HUES48 (cell line): Measurements from ENCODE around the gene BOLA2B.
"Not testable (repeated sequence)": the region's sequence is repeated elsewhere in the genome, so short reads cannot be mapped to it uniquely, and the experiment has no call there.

ENCODE experiments used
- H3K27ac ChIP-seq: one replicate; pipeline ENCODE4 v1.7.0; 2013; ENCODE audit warnings: low read depth, low read length, inconsistent platforms
- H3K27me3 ChIP-seq: 2 replicates; pipeline ENCODE4 v1.6.1; 2013; ENCODE audit warnings: mild to moderate bottlenecking, low read length; ENCODE audit not compliant: control insufficient read depth, insufficient read depth
- H3K36me3 ChIP-seq: 2 replicates; pipeline ENCODE4 v1.6.1; 2013; ENCODE audit warnings: low read length; ENCODE audit not compliant: control insufficient read depth, insufficient read depth
- H3K4me1 ChIP-seq: 2 replicates; pipeline ENCODE4 v1.6.1; 2013; ENCODE audit warnings: mild to moderate bottlenecking, low read length; ENCODE audit not compliant: control insufficient read depth, insufficient read depth
- H3K4me3 ChIP-seq: 2 replicates; pipeline ENCODE4 v1.5.1; 2013; ENCODE audit warnings: mild to moderate bottlenecking, low read depth, low read length
- H3K9ac ChIP-seq: 2 replicates; pipeline ENCODE4 v1.6.1; 2013; ENCODE audit warnings: mild to moderate bottlenecking, low read depth, low read length, moderate library complexity
- H3K9me3 ChIP-seq: 2 replicates; pipeline ENCODE4 v1.6.1; 2013; ENCODE audit warnings: low read length; ENCODE audit not compliant: control insufficient read depth, insufficient read depth

The BOLA2B gene

DNA sequence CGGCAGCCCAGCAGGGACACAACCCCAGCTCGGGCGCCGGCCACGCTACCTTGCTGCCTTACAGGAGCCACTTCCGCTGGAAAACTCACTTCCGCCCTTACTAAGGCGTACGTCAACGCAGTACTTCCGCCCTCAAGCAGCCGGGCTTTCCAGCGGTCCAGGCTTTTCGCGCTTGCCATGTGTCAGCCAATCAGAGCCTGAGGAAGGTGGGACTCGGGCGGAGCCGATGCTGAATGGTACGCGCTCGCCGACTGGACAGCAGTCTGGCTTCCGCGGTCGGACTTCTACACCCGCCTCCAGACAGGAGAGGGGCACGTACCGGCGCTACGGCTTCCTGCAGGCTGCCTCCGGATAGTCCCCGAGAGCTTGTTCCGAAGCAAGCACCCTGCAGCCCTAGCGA, at the start of gene BOLA2B, which contains the start of gene SLX1A:
BOLA2B (minus strand) TSS at position 52 of the 400 bp plus-strand sequence. CDS start 71 bp downstream, outside the sequence.
SLX1A (plus strand) TSS at position 261 of the 400 bp plus-strand sequence. CDS start 210 bp downstream, outside the sequence.
- not testable (repeated sequence) for H3K27me3 ChIP-seq, H3K4me1 ChIP-seq, H3K9ac ChIP-seq, H3K36me3 ChIP-seq, H3K9me3 ChIP-seq, H3K27ac ChIP-seq
- H3K4me3 ChIP-seq = peak within 1 kb of the TSS; percentile 49; the same call in 1 of the 2 replicates

DNA sequence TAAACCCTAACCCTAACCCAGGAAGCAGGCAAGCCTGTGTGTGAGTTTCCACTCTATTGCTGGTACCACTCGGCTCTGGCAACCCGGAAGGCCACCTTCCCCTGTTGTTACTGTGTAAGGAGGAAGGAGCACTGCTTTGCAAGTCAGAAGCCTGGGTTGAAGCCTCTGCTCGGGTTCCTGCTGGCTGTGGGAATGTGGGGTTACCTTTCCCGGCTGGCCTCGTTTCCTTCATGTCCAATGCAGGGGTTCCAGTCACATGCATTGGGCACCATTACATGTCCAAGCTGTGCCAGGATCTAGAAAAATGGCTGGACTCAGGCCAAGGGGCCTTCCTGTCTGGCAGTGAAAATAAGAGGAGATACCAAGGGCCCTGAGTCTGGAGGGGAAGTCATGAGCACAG, 23.6 kb upstream of the BOLA2B start:
- H3K9me3 ChIP-seq, H3K36me3 ChIP-seq: not testable (repeated sequence)

DNA sequence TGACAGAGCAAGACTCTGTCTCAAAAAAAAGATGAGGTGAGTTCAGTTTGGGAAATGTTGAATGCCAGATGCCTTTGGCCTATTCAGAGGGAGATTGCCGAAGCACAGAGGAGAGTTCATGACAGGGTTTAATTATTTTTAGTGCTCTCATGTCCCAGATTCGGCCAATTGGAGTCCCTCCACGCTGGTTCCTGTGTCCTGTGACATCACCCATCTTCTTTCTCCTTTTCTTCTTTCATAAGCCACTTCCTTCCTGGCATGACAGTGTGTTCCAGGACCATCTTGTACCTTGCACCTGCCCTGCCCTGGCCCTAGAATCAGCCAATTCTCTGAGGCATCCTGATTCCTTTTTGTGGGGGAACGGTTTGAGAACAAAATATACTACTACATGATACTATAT, 17.9 kb upstream of the BOLA2B start:
- H3K4me1 ChIP-seq, H3K4me3 ChIP-seq, H3K9me3 ChIP-seq, H3K27me3 ChIP-seq, H3K36me3 ChIP-seq, H3K9ac ChIP-seq, H3K27ac ChIP-seq: not testable (repeated sequence)

More for the DNA sequence above, 23.6 kb upstream of the BOLA2B start:
- not testable (repeated sequence) for H3K27ac ChIP-seq, H3K4me1 ChIP-seq, H3K4me3 ChIP-seq, H3K9ac ChIP-seq, H3K27me3 ChIP-seq

DNA sequence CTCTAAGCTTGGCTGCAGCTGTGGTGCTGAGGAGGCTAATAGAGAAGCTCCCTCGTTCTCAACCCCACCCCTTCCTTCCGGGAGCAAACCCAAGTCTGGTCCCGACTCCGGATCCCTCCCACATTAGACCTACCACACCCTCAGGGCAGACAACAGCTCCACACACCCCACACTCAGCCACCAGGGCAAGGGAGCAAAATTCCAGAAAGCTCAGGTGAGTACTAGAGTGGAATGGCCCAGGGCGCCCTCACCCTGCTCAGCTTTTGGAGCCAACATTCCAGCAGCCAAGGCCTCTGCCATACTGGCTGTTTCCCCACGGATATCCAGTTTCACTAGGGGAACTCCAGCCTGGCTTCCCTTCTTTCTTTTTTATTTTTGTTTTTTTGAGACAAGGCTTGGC, 15.6 kb upstream of the BOLA2B start:
- H3K27me3 ChIP-seq, H3K9ac ChIP-seq, H3K4me1 ChIP-seq, H3K9me3 ChIP-seq, H3K36me3 ChIP-seq, H3K27ac ChIP-seq, H3K4me3 ChIP-seq: not testable (repeated sequence)

DNA sequence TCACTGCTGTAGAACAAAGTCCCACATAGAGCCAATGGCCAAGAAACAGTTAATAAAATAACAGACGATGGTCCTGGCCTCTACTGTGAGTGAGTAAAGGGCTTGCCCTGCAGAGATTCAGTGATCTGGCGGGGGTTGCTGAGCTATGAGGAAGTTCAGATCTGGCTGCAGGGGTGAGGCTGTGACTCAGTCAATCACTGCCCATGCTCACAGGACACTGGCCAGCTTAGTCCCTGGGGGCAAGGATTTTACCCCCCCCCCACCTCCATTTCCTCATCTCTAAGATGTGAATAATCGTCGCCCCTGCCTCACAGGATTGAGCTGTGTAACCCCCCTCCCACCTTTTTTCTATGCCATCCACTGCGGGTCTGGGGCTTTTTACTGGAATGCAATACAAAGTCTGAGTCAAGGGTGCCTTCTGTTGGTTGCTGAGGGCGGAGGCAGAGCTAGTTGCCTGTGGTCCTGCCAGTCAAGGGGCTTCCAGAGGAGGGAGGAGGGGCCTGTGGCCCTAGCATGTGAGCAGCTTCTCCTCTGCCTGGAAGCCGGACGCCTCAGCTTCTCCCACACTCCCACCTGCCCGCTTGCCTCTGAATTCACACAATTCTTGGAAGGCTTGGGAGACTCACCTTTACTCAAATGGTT, 13.7 kb upstream of the BOLA2B start:
- not testable (repeated sequence) for H3K27me3 ChIP-seq, H3K36me3 ChIP-seq, H3K9me3 ChIP-seq, H3K27ac ChIP-seq, H3K9ac ChIP-seq, H3K4me1 ChIP-seq, H3K4me3 ChIP-seq

DNA sequence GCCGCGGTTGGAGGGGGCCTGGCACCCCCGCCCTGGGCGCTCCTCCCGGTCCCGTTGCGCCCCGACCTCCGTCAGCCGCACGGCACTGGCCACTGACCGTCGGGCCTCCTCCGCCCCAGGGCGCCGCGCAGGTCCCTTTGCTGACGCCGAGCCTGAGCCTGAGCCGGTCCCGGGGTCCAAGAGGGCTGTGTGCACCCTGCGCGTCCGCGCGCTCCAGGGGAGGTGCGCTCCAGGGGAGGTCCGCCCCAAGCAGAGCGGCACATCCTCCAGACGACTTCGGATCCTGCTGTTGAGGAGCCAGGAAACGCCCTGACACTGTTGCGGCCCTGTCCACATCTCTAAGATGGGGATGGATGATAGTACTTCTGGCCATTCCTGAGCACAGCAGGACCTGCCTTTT, 12.8 kb upstream of the BOLA2B start:
- H3K9me3 ChIP-seq, H3K9ac ChIP-seq, H3K27ac ChIP-seq, H3K27me3 ChIP-seq, H3K4me1 ChIP-seq, H3K36me3 ChIP-seq: not testable (repeated sequence)
- peak overlapping the region; percentile 47; the same call in 1 of the 2 replicates for H3K4me3 ChIP-seq

DNA sequence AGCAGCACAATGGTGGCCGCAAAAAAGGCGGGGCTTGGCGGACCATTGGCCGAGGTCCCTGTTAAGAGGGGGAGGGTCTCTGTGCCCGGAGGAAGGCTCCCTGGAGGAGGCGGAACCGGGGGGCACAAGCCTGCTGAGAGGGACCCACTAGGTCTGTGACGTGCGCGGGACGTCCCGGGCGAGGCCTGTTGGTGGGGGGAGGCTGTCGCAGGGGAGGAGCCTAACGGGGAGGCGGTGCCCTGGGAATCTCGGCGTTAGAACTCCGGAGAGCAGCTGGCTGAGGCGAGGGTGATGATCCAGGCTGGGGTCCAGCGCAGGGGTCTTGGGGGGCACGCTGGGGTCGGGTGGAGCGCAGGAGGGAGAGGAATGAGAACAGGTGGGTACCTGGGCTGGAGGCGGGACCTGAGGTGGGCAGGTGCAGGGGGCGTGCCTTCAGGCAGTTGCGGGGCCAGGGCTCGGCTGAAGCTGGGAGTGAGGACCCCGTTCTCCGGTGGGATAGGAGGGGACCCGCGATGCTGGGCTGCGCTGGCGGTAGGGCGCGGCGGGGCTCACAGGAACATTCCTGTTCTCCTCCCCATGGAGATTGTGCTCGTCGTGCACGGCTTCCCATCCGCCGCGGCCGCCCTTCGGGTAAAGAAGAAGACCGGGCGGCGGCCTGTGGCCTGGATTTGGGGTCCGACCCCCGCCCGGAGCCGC, 12.2 kb upstream of the BOLA2B start:
- not testable (repeated sequence) for H3K4me1 ChIP-seq, H3K9ac ChIP-seq, H3K27me3 ChIP-seq, H3K36me3 ChIP-seq, H3K9me3 ChIP-seq, H3K27ac ChIP-seq
- peak overlapping the region; percentile 47; the same call in 1 of the 2 replicates for H3K4me3 ChIP-seq

DNA sequence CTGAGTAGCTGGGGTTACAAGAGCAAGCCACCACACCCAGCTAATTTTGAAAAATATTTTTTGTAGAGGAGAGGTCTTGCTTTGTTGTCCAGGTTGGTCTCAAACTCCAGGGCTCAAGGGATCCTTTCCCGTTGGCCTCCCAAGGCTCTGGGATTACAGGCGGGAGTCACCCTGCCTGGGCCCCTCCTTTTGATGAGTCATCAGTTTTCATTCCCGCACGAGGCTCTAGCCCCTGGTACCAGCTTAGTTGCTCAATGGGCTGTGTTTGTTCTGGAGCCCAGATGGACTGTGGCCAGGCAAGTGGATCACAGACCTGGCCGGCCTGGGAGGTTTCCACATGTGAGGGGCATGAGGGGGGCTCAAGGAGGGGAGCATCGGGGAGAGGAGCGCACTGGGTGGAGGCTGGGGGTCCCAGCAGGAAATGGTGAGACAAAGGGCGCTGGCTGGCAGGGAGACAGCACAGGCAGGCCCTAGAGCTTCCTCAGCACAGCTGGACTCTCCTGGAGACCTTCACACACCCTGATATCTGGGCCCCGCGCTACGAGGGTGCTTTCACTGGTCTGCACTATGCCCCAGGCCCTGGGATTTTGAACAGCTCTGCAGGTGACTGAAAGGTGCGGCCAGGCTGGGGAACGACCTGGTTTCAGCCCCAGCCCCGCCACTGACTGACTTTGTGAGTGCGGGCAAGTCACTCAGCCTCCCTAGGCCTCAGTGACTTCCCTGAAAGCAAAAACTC, 6.3 kb upstream of the BOLA2B start:
- not testable (repeated sequence) for H3K4me3 ChIP-seq, H3K9ac ChIP-seq, H3K4me1 ChIP-seq, H3K27me3 ChIP-seq, H3K36me3 ChIP-seq, H3K9me3 ChIP-seq, H3K27ac ChIP-seq

DNA sequence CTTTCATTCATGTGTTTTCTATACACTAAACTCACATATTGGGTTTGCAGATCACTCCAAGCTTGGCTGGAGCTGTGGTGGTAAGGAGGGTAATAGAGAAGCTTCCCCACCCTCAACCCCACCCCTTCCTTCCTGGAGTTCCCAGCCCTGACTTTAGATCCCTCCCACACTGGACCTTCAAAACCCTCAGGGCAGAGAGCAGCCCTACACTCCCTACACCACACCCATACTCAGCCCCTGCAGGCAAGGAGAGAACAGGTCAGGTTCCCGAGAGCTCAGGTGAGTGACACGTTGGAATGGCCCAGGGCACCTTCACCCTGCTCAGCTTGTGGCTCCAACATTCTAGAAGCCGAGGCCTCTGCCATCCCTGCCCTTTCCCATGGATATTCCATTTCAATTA, 5.6 kb upstream of the BOLA2B start, which contains the start of gene SULT1A3:
SULT1A3 (plus strand) TSS at position 207 of the 400 bp plus-strand sequence. CDS start 1,474 bp downstream, outside the sequence.
- not testable (repeated sequence) for H3K36me3 ChIP-seq, H3K4me3 ChIP-seq, H3K4me1 ChIP-seq, H3K27ac ChIP-seq, H3K9ac ChIP-seq, H3K27me3 ChIP-seq, H3K9me3 ChIP-seq

DNA sequence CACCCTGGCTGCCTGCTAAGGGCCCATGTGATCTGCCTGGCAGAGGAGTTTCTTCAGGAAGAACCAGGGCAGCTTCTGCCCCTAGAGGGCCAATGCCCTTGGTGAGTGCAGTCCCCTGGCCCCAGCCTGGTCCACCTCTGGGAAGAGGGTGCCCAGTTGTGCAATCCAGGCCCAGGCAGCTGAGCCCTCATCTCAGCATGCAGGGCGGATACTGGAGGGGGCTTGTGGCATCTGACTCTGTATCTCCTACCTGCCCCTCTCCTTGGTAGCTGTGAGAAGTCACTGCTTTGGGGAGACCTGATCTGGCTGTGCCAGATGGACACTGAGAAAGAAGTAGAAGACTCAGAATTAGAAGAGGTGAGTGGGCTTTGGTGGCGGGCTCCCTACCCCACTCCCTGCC, 3.5 kb upstream of the BOLA2B start:
- H3K9me3 ChIP-seq, H3K4me1 ChIP-seq, H3K27me3 ChIP-seq, H3K4me3 ChIP-seq, H3K27ac ChIP-seq, H3K9ac ChIP-seq, H3K36me3 ChIP-seq: not testable (repeated sequence)
